ENCODE data around the gene CD300LG.

DNA sequence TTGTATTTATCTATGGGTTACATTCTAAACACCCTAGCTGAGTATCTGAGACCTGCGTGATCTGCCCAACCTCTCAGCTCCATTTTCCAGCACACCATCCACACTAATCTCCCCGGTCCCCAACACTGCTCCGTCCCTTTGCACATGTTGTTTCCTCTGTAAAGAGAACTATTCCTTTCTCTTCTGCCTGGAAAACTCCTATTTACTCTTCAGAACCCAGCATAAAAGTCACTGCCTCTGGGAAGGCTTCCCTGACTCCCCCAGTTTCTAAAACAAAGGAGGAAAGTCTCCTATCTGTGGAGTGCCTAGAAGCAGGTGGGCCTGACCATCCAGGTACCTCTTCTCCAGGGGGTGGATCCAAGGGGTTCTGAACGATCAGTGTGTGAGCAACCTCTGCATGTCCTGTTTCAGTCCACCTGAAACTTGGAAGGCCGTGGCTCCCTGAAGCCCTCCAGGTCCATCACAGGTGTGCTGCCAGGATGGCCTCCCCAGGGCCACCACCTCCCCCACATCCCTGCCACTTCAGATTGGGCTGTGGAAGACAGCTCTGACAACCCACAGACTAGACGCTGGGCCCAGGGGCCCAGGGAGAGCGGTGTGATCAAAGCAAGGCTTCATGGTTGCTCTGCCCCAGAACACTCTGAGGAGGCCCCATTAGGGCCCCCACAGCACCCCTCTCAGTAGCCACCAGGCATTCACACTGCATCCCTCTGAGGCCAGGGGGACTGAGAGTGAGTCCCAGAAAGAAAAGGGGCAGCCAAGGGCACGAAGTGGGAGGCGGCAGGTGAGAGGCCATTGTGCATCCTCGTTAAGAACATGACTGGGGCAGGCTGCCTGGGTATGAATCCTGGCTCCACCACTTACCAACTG, 34.3 kb upstream of the CD300LG start:
- TF ChIP-seq, protein P1, sequence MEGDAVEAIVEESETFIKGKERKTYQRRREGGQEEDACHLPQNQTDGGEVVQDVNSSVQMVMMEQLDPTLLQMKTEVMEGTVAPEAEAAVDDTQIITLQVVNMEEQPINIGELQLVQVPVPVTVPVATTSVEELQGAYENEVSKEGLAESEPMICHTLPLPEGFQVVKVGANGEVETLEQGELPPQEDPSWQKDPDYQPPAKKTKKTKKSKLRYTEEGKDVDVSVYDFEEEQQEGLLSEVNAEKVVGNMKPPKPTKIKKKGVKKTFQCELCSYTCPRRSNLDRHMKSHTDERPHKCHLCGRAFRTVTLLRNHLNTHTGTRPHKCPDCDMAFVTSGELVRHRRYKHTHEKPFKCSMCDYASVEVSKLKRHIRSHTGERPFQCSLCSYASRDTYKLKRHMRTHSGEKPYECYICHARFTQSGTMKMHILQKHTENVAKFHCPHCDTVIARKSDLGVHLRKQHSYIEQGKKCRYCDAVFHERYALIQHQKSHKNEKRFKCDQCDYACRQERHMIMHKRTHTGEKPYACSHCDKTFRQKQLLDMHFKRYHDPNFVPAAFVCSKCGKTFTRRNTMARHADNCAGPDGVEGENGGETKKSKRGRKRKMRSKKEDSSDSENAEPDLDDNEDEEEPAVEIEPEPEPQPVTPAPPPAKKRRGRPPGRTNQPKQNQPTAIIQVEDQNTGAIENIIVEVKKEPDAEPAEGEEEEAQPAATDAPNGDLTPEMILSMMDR (IDR thresholded peaks at IDR 0.05; ENCODE audit: low read length), result no peak
- TF ChIP-seq EZH2 (optimal IDR thresholded peaks at IDR 0.05; ENCODE audit: low read depth, low read length), result no peak
- TF ChIP-seq EZH2phosphoT487 (IDR thresholded peaks at IDR 0.05; ENCODE audit: low read length), result no peak

Measured in MM.1S (cell line).